Measurements from ENCODE around the gene FRMD8. TPM values are rescaled to one million over a fixed set of nuclear protein-coding genes. Genes with fewer than 3 reads are reported as not detected.

Gene FRMD8
- total RNA-seq, 1 donor from 2014 or later: 70.6 TPM

GRCh38 chr11:65394125-65394536 is 7.7 kb downstream of the FRMD8 start:
- ChIA-PET POLR2A (interaction anchor here (0.6 to 18.2 kb wide), 2 partner anchors 14 to 25 kb away, joined by 3 to 457 read pairs; partner anchors contain the start of gene NEAT1), CTCF (no interaction called here)
- no peak for DNase-seq
- no peak for TF ChIP-seq CTCF (IDR thresholded peaks at IDR 0.05)
- H3K4me1 Mint-ChIP-seq: peaks cover 31% of the 10 kb centered on the region
- H3K36me3 Mint-ChIP-seq (ENCODE audit: low read depth): peaks cover 72% of the 10 kb centered on the region
- no peaks in the 10 kb centered on the region for H3K27me3 Mint-ChIP-seq
- H3K9me3 Mint-ChIP-seq: no peaks in the 10 kb centered on the region
- H3K27ac Mint-ChIP-seq: no peak overlapping the region
- ATAC-seq (ENCODE audit: low read depth): no peak
- intact Hi-C loops (cut with micrococcal nuclease): no loop called here
- H3K4me3 Mint-ChIP-seq: no peak overlapping the region

DNA sequence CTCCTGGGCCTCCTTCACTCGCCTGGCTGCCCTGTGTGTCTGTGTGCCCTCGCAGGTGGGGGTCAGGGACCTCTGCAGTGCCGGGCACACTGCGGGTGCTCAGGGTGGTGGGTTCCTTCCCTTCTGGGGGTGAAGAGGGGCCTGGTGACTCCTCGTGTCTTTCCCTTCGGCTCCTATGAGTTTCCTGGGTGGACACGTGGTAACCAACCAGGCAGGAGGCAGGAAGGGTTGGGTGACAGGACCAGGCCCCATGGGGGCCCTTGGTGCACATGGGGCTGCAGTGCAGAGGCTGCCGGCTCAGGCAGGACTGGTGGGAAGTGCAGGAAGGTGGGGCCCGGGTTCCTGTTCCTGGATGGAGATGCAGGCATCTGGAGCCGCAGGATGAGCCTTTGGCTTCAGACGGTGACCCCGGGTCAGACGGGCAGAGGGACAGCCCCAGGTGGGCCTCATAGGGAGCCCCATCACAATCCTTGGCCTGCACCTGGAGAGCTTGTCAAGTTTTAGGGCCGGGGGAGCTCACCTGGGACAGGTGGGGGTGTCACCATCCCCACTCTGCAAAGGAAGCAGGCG is 9.6 kb downstream of the FRMD8 start:
- Mint-ChIP-seq H3K27ac (no peak overlapping the region), H3K4me3 (no peak overlapping the region), H3K9me3 (no peaks in the 10 kb centered on the region), H3K36me3 (ENCODE audit: low read depth) (peaks cover 71% of the 10 kb centered on the region), H3K4me1 (peaks cover 12% of the 10 kb centered on the region), H3K27me3 (no peaks in the 10 kb centered on the region)
- no peak for ATAC-seq (ENCODE audit: low read depth)
- ChIA-PET CTCF (no interaction called here), POLR2A (interaction anchor here (0.7 kb wide), 1 partner anchor 12 kb away, joined by 7 read pairs; no protein-coding TSS in a partner anchor)
- no peak for TF ChIP-seq CTCF (IDR thresholded peaks at IDR 0.05)
- no peak for DNase-seq
- intact Hi-C loops (cut with micrococcal nuclease): no loop called here

DNA sequence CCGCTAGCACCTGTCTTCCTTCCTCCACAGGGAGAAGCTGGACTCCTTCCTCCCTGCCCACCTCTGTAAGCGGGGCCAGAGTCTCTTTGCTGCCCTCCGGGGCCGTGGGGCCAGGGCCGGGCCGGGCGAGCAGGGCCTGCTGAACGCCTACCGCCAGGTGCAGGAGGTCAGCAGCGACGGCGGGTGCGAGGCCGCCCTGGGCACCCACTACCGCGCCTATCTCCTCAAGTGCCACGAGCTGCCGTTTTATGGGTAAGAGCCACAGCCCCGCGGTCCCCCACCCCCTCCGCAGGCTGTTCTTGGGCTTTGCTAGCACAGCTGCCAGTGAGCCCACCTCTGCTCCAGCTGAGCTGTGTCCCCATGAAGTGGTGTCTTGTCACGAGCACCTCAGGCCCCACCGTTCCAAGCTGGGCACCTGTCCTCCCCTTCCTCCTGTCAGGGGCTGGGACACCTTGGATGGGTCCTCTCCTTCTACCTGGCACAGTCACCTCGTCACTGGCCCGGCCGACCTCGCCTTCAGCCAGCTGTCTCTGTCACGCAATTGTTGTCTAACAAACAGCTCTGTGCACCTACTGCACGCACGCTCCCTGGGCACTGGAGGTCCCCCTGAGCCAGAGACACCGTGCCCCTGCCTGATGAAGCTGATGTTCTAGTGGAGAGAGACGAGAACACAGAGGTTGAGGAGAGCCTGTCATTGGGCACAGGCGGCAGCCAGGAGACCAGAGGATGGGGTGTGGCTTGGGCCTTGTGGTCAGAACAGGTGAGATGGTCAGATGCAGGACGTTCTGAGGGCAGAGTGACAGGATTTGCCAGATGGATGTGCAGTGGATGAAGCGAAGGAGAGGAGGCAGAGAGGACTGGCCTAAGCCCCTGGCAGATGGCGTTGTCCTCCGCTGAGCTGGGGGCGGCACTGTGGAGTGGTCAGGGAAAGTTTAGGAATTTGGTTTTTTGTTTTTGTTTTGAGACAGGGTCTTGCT is 10.6 kb downstream of the FRMD8 start:
- TF ChIP-seq CTCF (IDR thresholded peaks at IDR 0.05): no peak
- H3K36me3 Mint-ChIP-seq (ENCODE audit: low read depth): peaks cover 70% of the 10 kb centered on the region
- ChIA-PET CTCF (interaction anchor here (1.1 kb wide), 1 partner anchor 82 kb away, joined by 3 read pairs; the partner anchor contains the start of gene CDC42EP2), POLR2A (interaction anchor here (0.5 to 1.0 kb wide), 2 partner anchors 11 kb away, joined by 3 read pairs; partner anchors contain the start of gene FRMD8)
- ATAC-seq (ENCODE audit: low read depth): no peak
- H3K27ac Mint-ChIP-seq: peak overlapping the region; percentile 27
- no peak overlapping the region for H3K4me3 Mint-ChIP-seq
- DNase-seq: no peak
- H3K27me3 Mint-ChIP-seq: no peaks in the 10 kb centered on the region
- no peaks in the 10 kb centered on the region for H3K9me3 Mint-ChIP-seq
- intact Hi-C loops (cut with micrococcal nuclease): no loop called here
- H3K4me1 Mint-ChIP-seq: peaks cover 5% of the 10 kb centered on the region

DNA sequence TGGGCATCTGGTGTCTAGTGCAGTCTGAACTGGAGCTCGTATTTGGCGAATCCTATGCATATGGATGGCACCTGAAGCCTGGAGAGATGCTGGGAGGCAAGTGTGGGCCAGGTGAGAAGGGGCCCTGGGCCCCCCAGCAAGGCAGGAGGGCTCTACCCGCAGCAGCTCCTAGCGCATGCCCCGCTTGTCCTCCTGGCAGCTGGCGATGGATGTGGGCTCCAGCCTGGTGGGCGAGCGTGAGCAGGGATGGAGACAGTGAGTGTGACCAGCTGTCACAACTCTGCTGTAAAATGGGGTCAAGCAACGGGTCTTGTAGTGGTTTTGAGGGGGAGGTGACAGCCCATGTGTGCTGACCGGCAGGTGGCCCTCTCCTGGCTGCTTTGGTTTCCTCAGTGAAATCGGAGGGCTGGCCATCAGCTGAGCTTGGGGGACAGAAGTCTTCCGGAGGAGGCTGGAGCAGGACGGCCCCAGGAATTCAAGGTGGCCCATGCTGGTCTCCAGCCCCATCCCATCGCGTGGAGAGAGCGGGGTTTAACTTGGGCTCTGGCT is 12.0 kb downstream of the FRMD8 start:
- peaks cover 9% of the 10 kb centered on the region for H3K4me1 Mint-ChIP-seq
- intact Hi-C loops (cut with micrococcal nuclease): no loop called here
- ATAC-seq (ENCODE audit: low read depth) (no peak), DNase-seq (no peak)
- H3K36me3 Mint-ChIP-seq (ENCODE audit: low read depth): peaks cover 67% of the 10 kb centered on the region
- no peak overlapping the region for H3K27ac Mint-ChIP-seq
- no peak for TF ChIP-seq CTCF (IDR thresholded peaks at IDR 0.05)
- ChIA-PET CTCF (interaction anchor here (0.6 kb wide), 1 partner anchor 219 kb away, joined by 4 read pairs; no protein-coding TSS in a partner anchor), POLR2A (interaction anchor here (0.6 to 14.0 kb wide), 4 partner anchors 12 to 123 kb away, joined by 3 to 328 read pairs (median 6); partner anchors contain the start of genes FRMD8 and MALAT1)
- H3K27me3 Mint-ChIP-seq: no peaks in the 10 kb centered on the region
- H3K9me3 Mint-ChIP-seq: no peaks in the 10 kb centered on the region
- no peak overlapping the region for H3K4me3 Mint-ChIP-seq
